Retinal pigment epithelial cell (primary cell): ENCODE results near the gene DNAH17.

Experiments used
- DNase-seq: peaks from one replicate; pipeline ENCODE4 v3.0.0-alpha.2; 2010; ENCODE audit warnings: low read depth
- H3K4me3 ChIP-seq: 2 replicates; pipeline ENCODE4 v1.5.1; 2011; ENCODE audit warnings: mild to moderate bottlenecking, low read length, control low read depth, moderate library complexity
- CTCF ChIP-seq: conservative IDR thresholded peaks from 2 replicates; pipeline ENCODE4 v1.5.1; 2011; ENCODE audit warnings: low read depth, low read length, control low read depth, inconsistent platforms

Gene DNAH17

GRCh38 chr17:78619334-78619733 lies 42.1 kb upstream of the DNAH17 start:
- TF ChIP-seq CTCF, result no peak
- DNase-seq, result no peak
- no peak overlapping the region for H3K4me3 ChIP-seq

GRCh38 chr17:78618264-78619066 lies 41.3 kb upstream of the DNAH17 start:
- no peak overlapping the region for H3K4me3 ChIP-seq
- DNase-seq, result no peak
- no peak for TF ChIP-seq CTCF

GRCh38 chr17:78617511-78618061 lies 40.4 kb upstream of the DNAH17 start:
- DNase-seq, result no peak
- no peak for TF ChIP-seq CTCF
- no peak overlapping the region for H3K4me3 ChIP-seq

- no peak for DNase-seq
- H3K4me3 ChIP-seq, result no peak overlapping the region
- TF ChIP-seq CTCF, result no peak
Measured at GRCh38 chr17:78616946-78617345, 39.8 kb upstream of the DNAH17 start.

GRCh38 chr17:78615631-78616030 lies 38.4 kb upstream of the DNAH17 start:
- no peak for TF ChIP-seq CTCF
- no peak for DNase-seq
- no peak overlapping the region for H3K4me3 ChIP-seq

GRCh38 chr17:78613416-78613815 lies 36.2 kb upstream of the DNAH17 start:
- H3K4me3 ChIP-seq, result no peak overlapping the region
- no peak for DNase-seq
- TF ChIP-seq CTCF, result no peak

GRCh38 chr17:78611607-78612006 lies 34.4 kb upstream of the DNAH17 start:
- TF ChIP-seq CTCF, result no peak
- DNase-seq, result no peak
- no peak overlapping the region for H3K4me3 ChIP-seq
